HCT116 (cell line): ENCODE measurements around the gene MBD5. TPM values are rescaled to one million over a fixed set of nuclear protein-coding genes. Genes with fewer than 3 reads are reported as not detected.

ENCODE experiments used
- ATAC-seq: fragments of 200-7000 bp; cut with Tn5 transposase; 2 replicates; pipeline ENCODE4 v1.9.1; 2020; ENCODE audit warnings: mild to moderate bottlenecking, moderate library complexity
- BruUV-seq: library from RNA; stranded (reverse); fragments of 400-500 nt; replicated peaks from 2 replicates; lab custom pipeline; 2021; lab: Mats Ljungman, UMichigan
- CTCF ChIA-PET: fragments of 300-600 bp; sonication (Branson Sonifier 250); formaldehyde crosslinking; loops from one replicate; lab custom pipeline; 2021; ENCODE audit warnings: antibody characterized with exemption; lab: Charles Lee
- POLR2A ChIA-PET: fragments of 300-600, 350-600 bp; sonication (Branson Sonifier 250); formaldehyde crosslinking; loops from one replicate; lab custom pipeline; 2021; ENCODE audit warnings: antibody characterized with exemption; lab: Charles Lee
- RAD21 ChIA-PET, 2 experiments: fragments of 300-600 bp; sonication (Branson Sonifier 250); formaldehyde crosslinking; loops; one replicate each; lab custom pipeline; 2023; ENCODE audit warnings: low total read pairs in 2 of 2; ENCODE audit not compliant: uncharacterized antibody in 2 of 2, unreplicated experiment in 2 of 2, low non-redundant PET in 1 of 2; lab: Charles Lee
- DNase-seq: peaks from one replicate; pipeline ENCODE4 v3.0.0-alpha.2; 2010; ENCODE audit warnings: low read depth, low spot score
- H2AFZ ChIP-seq: fragments of 200-600 bp; shearing (Covaris generic), sonication (generic); 2 replicates; pipeline ENCODE4 v1.6.1; 2017; ENCODE audit warnings: low read depth, mixed run types, mixed read lengths, antibody characterized with exemption, low read length; ENCODE audit not compliant: poor library complexity, severe bottlenecking
- H3K27ac ChIP-seq: 2 replicates; pipeline ENCODE4 v1.5.1; 2012; ENCODE audit warnings: low read depth, low read length
- H3K27me3 ChIP-seq: fragments of 200-600 bp; sonication (generic); 2 replicates; pipeline ENCODE4 v1.6.1; 2016; ENCODE audit warnings: mixed run types, low read length, mixed read lengths; ENCODE audit not compliant: insufficient read depth
- H3K36me3 ChIP-seq, 2 experiments: fragments of 200-500 bp in 1 of 2; fragments of 200-600 bp in 1 of 2; sonication (Bioruptor generic) in 1 of 2; sonication (generic) in 1 of 2; 2 replicates each; pipeline versions ENCODE4 v1.5.1 to v1.6.1; 2014 to 2016; ENCODE audit warnings: low read length in 2 of 2, inconsistent platforms in 1 of 2, mixed read lengths in 1 of 2, mixed run types in 1 of 2; ENCODE audit not compliant: insufficient read depth in 2 of 2, control insufficient read depth in 1 of 2
- H3K4me1 ChIP-seq, 2 experiments: fragments of 200-600 bp in 1 of 2; sonication (generic) in 1 of 2; 2 replicates each; pipeline versions ENCODE4 v1.5.1 to v1.6.1; 2012 to 2017; ENCODE audit warnings: low read length in 2 of 2, inconsistent platforms in 1 of 2, mild to moderate bottlenecking in 1 of 2, mixed read lengths in 1 of 2, mixed run types in 1 of 2, moderate library complexity in 1 of 2; ENCODE audit not compliant: insufficient read depth in 2 of 2, control insufficient read depth in 1 of 2
- H3K4me2 ChIP-seq: fragments of 200-600 bp; sonication (generic); 2 replicates; pipeline ENCODE4 v1.6.1; 2017; ENCODE audit warnings: mixed run types, low read length, mixed read lengths
- H3K4me3 ChIP-seq, 2 experiments: fragments of 200-600 bp in 1 of 2; sonication (generic) in 1 of 2; replicated peaks in 1 of 2; 2 replicates each; pipeline ENCODE4 v1.5.1; 2011 to 2016; ENCODE audit warnings: low read length in 2 of 2, control low read depth in 1 of 2, low read depth in 1 of 2, mild to moderate bottlenecking in 1 of 2, mixed read lengths in 1 of 2, mixed run types in 1 of 2
- H3K79me2 ChIP-seq: fragments of 200-600 bp; sonication (generic); 2 replicates; pipeline ENCODE4 v1.6.1; 2017; ENCODE audit warnings: mild to moderate bottlenecking, mixed run types, low read length, moderate library complexity, mixed read lengths; ENCODE audit not compliant: insufficient read depth
- H3K9ac ChIP-seq: fragments of 200-600 bp; sonication (generic); 2 replicates; pipeline ENCODE4 v1.6.1; 2016; ENCODE audit warnings: low read length, mixed read lengths
- H3K9me2 ChIP-seq: fragments of 200-600 bp; sonication (generic), shearing (Covaris generic); 2 replicates; pipeline ENCODE4 v1.6.1; 2017; ENCODE audit warnings: mixed run types, mild to moderate bottlenecking, moderate library complexity; ENCODE audit not compliant: insufficient read depth
- H3K9me3 ChIP-seq, 2 experiments: fragments of 200-500 bp in 1 of 2; fragments of 200-600 bp in 1 of 2; sonication (Bioruptor generic) in 1 of 2; sonication (generic) in 1 of 2; 2 replicates each; pipeline ENCODE4 v1.6.1; 2014 to 2017; ENCODE audit warnings: low read length in 2 of 2, mixed read lengths in 2 of 2, inconsistent platforms in 1 of 2, low read depth in 1 of 2, mild to moderate bottlenecking in 1 of 2, mixed run types in 1 of 2, moderate library complexity in 1 of 2; ENCODE audit not compliant: control insufficient read depth in 1 of 2, insufficient read depth in 1 of 2
- H4K20me1 ChIP-seq: fragments of 200-600 bp; sonication (generic), shearing (Covaris generic); 2 replicates; pipeline ENCODE4 v1.6.1; 2017; ENCODE audit warnings: mixed run types, mild to moderate bottlenecking, moderate library complexity; ENCODE audit not compliant: insufficient read depth
- CBX3 ChIP-seq: IDR thresholded peaks from 2 replicates; pipeline ENCODE4 v1.6.1; 2012; ENCODE audit warnings: low read depth
- CTCF ChIP-seq, 3 experiments: fragments of 200-600 bp in 1 of 3; sonication (generic) in 1 of 3; IDR thresholded peaks in 2 of 3; conservative IDR thresholded peaks in 1 of 3; 2 replicates each; pipeline ENCODE4 v1.5.1; 2012 to 2017; ENCODE audit warnings: low read depth in 2 of 3, low read length in 2 of 3, antibody characterized with exemption in 1 of 3, borderline replicate concordance in 1 of 3, control low read depth in 1 of 3, mild to moderate bottlenecking in 1 of 3, mixed read lengths in 1 of 3, mixed run types in 1 of 3, moderate library complexity in 1 of 3; ENCODE audit not compliant: insufficient read depth in 1 of 3
- EGR1 ChIP-seq: IDR thresholded peaks from 2 replicates; pipeline ENCODE4 v1.6.1; 2012; ENCODE audit warnings: low read depth
- ELF1 ChIP-seq: IDR thresholded peaks from 2 replicates; pipeline ENCODE4 v1.6.1; 2012; ENCODE audit warnings: low read depth, borderline replicate concordance
- EZH2 ChIP-seq: fragments of 200-600 bp; sonication (generic); IDR thresholded peaks from 2 replicates; pipeline ENCODE4 v1.6.1; 2017; ENCODE audit warnings: antibody characterized with exemption, mixed run types
- EZH2phosphoT487 ChIP-seq: fragments of 200-600 bp; IDR thresholded peaks from 2 replicates; pipeline ENCODE4 v1.6.1; 2018; ENCODE audit warnings: antibody characterized with exemption, borderline replicate concordance
- JUND ChIP-seq: IDR thresholded peaks from 2 replicates; pipeline ENCODE4 v1.6.1; 2012
- MAX ChIP-seq: IDR thresholded peaks from 2 replicates; pipeline ENCODE4 v1.6.1; 2012
- POLR2A ChIP-seq: IDR thresholded peaks from 2 replicates; pipeline ENCODE4 v1.7.0; 2011; ENCODE audit warnings: borderline replicate concordance; ENCODE audit not compliant: insufficient read depth, insufficient read length; ENCODE audit errors: extremely low read depth
- POLR2AphosphoS5 ChIP-seq: IDR thresholded peaks from 2 replicates; pipeline ENCODE4 v1.6.1; 2011; ENCODE audit warnings: mild to moderate bottlenecking, low read depth, low read length, moderate library complexity
- RAD21 ChIP-seq: IDR thresholded peaks from 2 replicates; pipeline ENCODE4 v1.6.1; 2012; ENCODE audit warnings: low read depth, mild to moderate bottlenecking
- REST ChIP-seq: IDR thresholded peaks from 2 replicates; pipeline ENCODE4 v1.6.1; 2012; ENCODE audit warnings: low read depth
- SIN3A ChIP-seq: IDR thresholded peaks from 2 replicates; pipeline ENCODE4 v1.6.1; 2012; ENCODE audit warnings: low read depth
- SRF ChIP-seq: IDR thresholded peaks from 2 replicates; pipeline ENCODE4 v1.6.1; 2012; ENCODE audit warnings: low read depth
- TCF7L2 ChIP-seq: IDR thresholded peaks from 2 replicates; pipeline ENCODE4 v1.7.0; 2011; ENCODE audit warnings: borderline replicate concordance, inconsistent platforms; ENCODE audit not compliant: insufficient read depth, insufficient read length; ENCODE audit errors: extremely low read depth
- YY1 ChIP-seq: IDR thresholded peaks from 2 replicates; pipeline ENCODE4 v1.6.1; 2011; ENCODE audit warnings: low read length, low read depth, moderate library complexity, mild to moderate bottlenecking; ENCODE audit not compliant: insufficient replicate concordance; ENCODE audit errors: extremely low read depth
- intact Hi-C: fragments of 100-400 bp; cut with micrococcal nuclease; formaldehyde crosslinking; loops from 2 replicates; pipeline ENCODE4 v1.10.0; 2022
- total RNA-seq: library from RNA; stranded (reverse); gene quantifications from one replicate; pipeline ENCODE4 v1.2.1, GENCODE V29; 2021; ENCODE audit not compliant: unreplicated experiment
- TF ChIP-seq, protein P1 (sequence below): IDR thresholded peaks from 2 replicates; pipeline ENCODE4 v1.6.1; 2012
- TF ChIP-seq, protein P2 (sequence below): IDR thresholded peaks from 2 replicates; pipeline ENCODE4 v1.6.1; 2011; ENCODE audit warnings: mild to moderate bottlenecking, low read length, moderate library complexity; ENCODE audit not compliant: insufficient replicate concordance; ENCODE audit errors: extremely low read depth

Gene MBD5
- total RNA-seq, 1 experiment from 2014 or later: 20.5 TPM

DNA sequence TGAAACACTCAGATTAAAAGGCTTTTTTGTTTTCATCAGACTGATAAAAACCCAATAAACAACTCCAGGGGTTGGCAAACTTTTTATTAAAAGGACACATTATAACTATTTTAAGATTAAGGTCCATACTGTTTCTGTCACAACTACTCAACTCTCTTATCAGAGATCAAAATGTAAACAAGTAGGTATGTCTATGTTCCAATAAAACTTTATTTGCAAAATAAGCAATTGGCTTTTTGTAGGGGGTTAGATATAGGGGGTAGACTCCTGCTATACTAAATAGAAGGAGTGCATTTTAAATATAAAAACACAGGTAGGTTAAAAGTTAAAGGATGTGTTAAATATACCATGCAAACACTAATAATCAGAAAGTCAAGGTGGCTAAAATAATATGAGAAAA is 174.0 kb downstream of the MBD5 start:
- no peak for TF ChIP-seq ELF1
- TF ChIP-seq CBX3: no peak
- TF ChIP-seq POLR2A: no peak
- no peak for TF ChIP-seq EZH2
- TF ChIP-seq JUND: no peak
- no peak for TF ChIP-seq CTCF (IDR thresholded peaks at IDR 0.05 in 2 of 3, conservative IDR thresholded peaks at IDR 0.05 in 1 of 3; ENCODE audit: borderline replicate concordance in 1 of 3, insufficient read depth in 1 of 3, low read depth in 2 of 3, low read length in 2 of 3)
- TF ChIP-seq, protein P1, sequence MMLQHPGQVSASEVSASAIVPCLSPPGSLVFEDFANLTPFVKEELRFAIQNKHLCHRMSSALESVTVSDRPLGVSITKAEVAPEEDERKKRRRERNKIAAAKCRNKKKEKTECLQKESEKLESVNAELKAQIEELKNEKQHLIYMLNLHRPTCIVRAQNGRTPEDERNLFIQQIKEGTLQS: no peak
- TF ChIP-seq EZH2phosphoT487: no peak
- TF ChIP-seq SIN3A: no peak
- TF ChIP-seq YY1: no peak
- TF ChIP-seq SRF: no peak
- no peak for TF ChIP-seq EGR1
- no peak for TF ChIP-seq TCF7L2
- no peak for TF ChIP-seq RAD21
- TF ChIP-seq, protein P2, sequence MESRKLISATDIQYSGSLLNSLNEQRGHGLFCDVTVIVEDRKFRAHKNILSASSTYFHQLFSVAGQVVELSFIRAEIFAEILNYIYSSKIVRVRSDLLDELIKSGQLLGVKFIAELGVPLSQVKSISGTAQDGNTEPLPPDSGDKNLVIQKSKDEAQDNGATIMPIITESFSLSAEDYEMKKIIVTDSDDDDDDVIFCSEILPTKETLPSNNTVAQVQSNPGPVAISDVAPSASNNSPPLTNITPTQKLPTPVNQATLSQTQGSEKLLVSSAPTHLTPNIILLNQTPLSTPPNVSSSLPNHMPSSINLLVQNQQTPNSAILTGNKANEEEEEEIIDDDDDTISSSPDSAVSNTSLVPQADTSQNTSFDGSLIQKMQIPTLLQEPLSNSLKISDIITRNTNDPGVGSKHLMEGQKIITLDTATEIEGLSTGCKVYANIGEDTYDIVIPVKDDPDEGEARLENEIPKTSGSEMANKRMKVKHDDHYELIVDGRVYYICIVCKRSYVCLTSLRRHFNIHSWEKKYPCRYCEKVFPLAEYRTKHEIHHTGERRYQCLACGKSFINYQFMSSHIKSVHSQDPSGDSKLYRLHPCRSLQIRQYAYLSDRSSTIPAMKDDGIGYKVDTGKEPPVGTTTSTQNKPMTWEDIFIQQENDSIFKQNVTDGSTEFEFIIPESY: no peak
- TF ChIP-seq REST: no peak
- no peak for TF ChIP-seq MAX
- no peak for TF ChIP-seq POLR2AphosphoS5
- DNase-seq (no peak), ATAC-seq (no peak)
- ChIA-PET RAD21 (no interaction called here), CTCF (no interaction called here), POLR2A (no interaction called here)
- Histone ChIP-seq H2AFZ (no peak overlapping the region), H3K27ac (no peak overlapping the region), H3K27me3 (no peaks in the 10 kb centered on the region), H3K9me3 (no peaks in the 10 kb centered on the region), H3K9me2 (no peaks in the 10 kb centered on the region; the same call in 1 of the 2 replicates), H3K79me2 (no peaks in the 10 kb centered on the region), H3K9ac (no peak overlapping the region), H3K4me2 (no peak overlapping the region), H3K36me3 (no peaks in the 10 kb centered on the region), H4K20me1 (no peaks in the 10 kb centered on the region), H3K4me1 (no peaks in the 10 kb centered on the region), H3K4me3 (no peak overlapping the region)
- BruUV-seq: no TSS peak
- intact Hi-C loops: no loop called here
